HEK293 (cell line): ENCODE data around the gene EIF3L.

Experiments
- BCL11A ChIP-seq: fragments of 450-650 bp; formaldehyde crosslinking; IDR thresholded peaks from 2 replicates; pipeline ENCODE4 v1.5.1; 2016; ENCODE audit warnings: low read depth, missing biosample characterization, missing genetic modification characterization
- CTCF ChIP-seq: fragments of 450-650 bp; formaldehyde crosslinking; IDR thresholded peaks from 2 replicates; pipeline ENCODE4 v1.5.1; 2016; ENCODE audit warnings: missing biosample characterization, missing genetic modification characterization
- GLIS2 ChIP-seq: fragments of 450-650 bp; formaldehyde crosslinking; IDR thresholded peaks from 2 replicates; pipeline ENCODE4 v1.5.1; 2016; ENCODE audit warnings: missing biosample characterization, missing genetic modification characterization
- TCF7L2 ChIP-seq: IDR thresholded peaks from 2 replicates; pipeline ENCODE4 v1.6.1; 2011; ENCODE audit warnings: low read depth, mild to moderate bottlenecking, inconsistent platforms, low read length, moderate library complexity, borderline replicate concordance
- ZNF146 ChIP-seq: fragments of 450-650 bp; formaldehyde crosslinking; IDR thresholded peaks from 2 replicates; pipeline ENCODE4 v1.5.1; 2016; ENCODE audit warnings: missing biosample characterization, missing genetic modification characterization
- ZNF274 ChIP-seq, 2 experiments: fragments of 200-500 bp in 1 of 2; fragments of 450-650 bp in 1 of 2; sonication (Bioruptor generic) in 1 of 2; formaldehyde crosslinking in 1 of 2; IDR thresholded peaks; 2 replicates each; pipeline versions ENCODE4 v1.5.1 to v1.6.1; 2014 to 2016; ENCODE audit warnings: borderline replicate concordance in 1 of 2, inconsistent platforms in 1 of 2, low read length in 1 of 2, missing biosample characterization in 1 of 2, missing genetic modification characterization in 1 of 2
- ZNF280D ChIP-seq: fragments of 450-650 bp; formaldehyde crosslinking; IDR thresholded peaks from 2 replicates; pipeline ENCODE4 v1.5.1; 2016; ENCODE audit warnings: missing biosample characterization, missing genetic modification characterization
- ZNF292 ChIP-seq: fragments of 450-650 bp; formaldehyde crosslinking; IDR thresholded peaks from 2 replicates; pipeline ENCODE4 v1.5.1; 2016; ENCODE audit warnings: low read depth, missing biosample characterization, missing genetic modification characterization, borderline replicate concordance
- ZNF302 ChIP-seq: fragments of 450-650 bp; formaldehyde crosslinking; IDR thresholded peaks from 2 replicates; pipeline ENCODE4 v1.5.1; 2016; ENCODE audit warnings: missing biosample characterization, missing genetic modification characterization, low read depth
- ZNF449 ChIP-seq: fragments of 450-650 bp; formaldehyde crosslinking; IDR thresholded peaks from 2 replicates; pipeline ENCODE4 v1.5.1; 2017; ENCODE audit warnings: missing biosample characterization, mild to moderate bottlenecking, missing genetic modification characterization, moderate library complexity
- ZNF518A ChIP-seq: fragments of 450-650 bp; formaldehyde crosslinking; conservative IDR thresholded peaks from 2 replicates; pipeline ENCODE4 v1.5.1; 2016; ENCODE audit warnings: low read depth, missing biosample characterization, missing genetic modification characterization
- ZNF561 ChIP-seq: fragments of 450-650 bp; IDR thresholded peaks from 2 replicates; pipeline ENCODE4 v1.5.1; 2018; ENCODE audit warnings: missing biosample characterization, missing genetic modification characterization, borderline replicate concordance
- ZNF704 ChIP-seq: fragments of 450-650 bp; formaldehyde crosslinking; IDR thresholded peaks from 2 replicates; pipeline ENCODE4 v1.5.1; 2016; ENCODE audit warnings: missing biosample characterization, missing genetic modification characterization

DNA sequence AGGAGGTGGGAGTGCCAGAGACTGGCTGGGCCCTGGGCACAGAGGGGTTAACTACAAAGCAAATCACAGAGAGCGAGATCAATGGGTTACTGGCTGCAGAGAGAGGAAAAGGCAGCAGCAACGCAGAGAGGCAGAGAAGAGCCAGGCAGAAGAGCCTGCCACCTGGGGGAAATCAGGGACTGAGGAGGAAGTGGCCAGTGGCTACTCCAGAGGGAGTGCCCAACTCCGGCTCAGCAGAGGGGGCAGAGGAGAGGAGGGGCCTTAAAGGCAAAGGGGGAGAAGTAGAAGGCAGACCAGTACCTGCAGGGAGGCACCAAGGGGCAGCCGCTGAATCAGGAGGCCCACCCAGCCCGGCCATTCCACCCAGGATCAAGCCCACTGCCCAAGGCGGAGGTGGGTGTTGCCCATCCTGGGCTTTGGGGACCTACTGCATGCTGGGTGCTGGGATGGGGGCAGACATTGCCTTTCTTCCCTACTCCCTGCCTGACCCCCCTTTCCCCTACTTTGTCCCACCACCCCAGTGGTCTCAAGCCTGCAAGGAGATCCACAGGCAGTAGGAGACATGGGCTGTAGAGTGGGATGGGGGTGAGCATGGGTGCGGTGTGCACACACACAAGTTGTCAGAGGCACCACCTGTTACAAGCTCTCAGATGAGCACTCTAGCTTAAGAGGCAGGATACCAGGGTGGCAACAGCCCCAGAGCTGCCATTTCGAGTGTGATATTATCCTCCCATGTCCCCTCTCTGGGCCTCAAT, 27.0 kb upstream of the EIF3L start:
- peak; percentile 24; the same call in 1 of the 2 replicates for TF ChIP-seq CTCF
- TF ChIP-seq ZNF280D (tag by site-specific recombination), result no peak
- no peak for TF ChIP-seq ZNF561 (tag by site-specific recombination)
- no peak for TF ChIP-seq ZNF302 (tag by site-specific recombination)
- TF ChIP-seq TCF7L2, result no peak
- TF ChIP-seq GLIS2, result no peak
- no peak for TF ChIP-seq ZNF146
- TF ChIP-seq ZNF704 (tag by site-specific recombination), result no peak
- no peak for TF ChIP-seq ZNF274 (IDR thresholded peaks at IDR 0.05; ENCODE audit: low read length)
- TF ChIP-seq ZNF274 (tag by site-specific recombination; IDR thresholded peaks at IDR 0.05; ENCODE audit: borderline replicate concordance), result no peak
- TF ChIP-seq ZNF292 (tag by site-specific recombination), result no peak
- TF ChIP-seq BCL11A (tag by site-specific recombination), result no peak
- TF ChIP-seq ZNF449 (tag by site-specific recombination), result no peak
- no peak for TF ChIP-seq ZNF518A (tag by site-specific recombination)
